Loucy (cell line): ENCODE measurements around the gene XDH.

Source experiments
- H2AFZ ChIP-seq: fragments of 200-600 bp; sonication (generic); 2 replicates; pipeline ENCODE4 v1.6.0; 2016; ENCODE audit warnings: antibody characterized with exemption, mild to moderate bottlenecking, low read length, moderate library complexity
- H3F3A ChIP-seq: fragments of 200-600 bp; 2 replicates; pipeline ENCODE4 v1.6.0; 2016; ENCODE audit warnings: antibody characterized with exemption, low read depth, mild to moderate bottlenecking
- H3K27me3 ChIP-seq: fragments of 200-600 bp; sonication (generic); 2 replicates; pipeline ENCODE4 v1.6.1; 2014; ENCODE audit warnings: low read length, mild to moderate bottlenecking; ENCODE audit not compliant: insufficient read depth, poor library complexity, severe bottlenecking
- H3K36me3 ChIP-seq: fragments of 200-600 bp; sonication (generic); 2 replicates; pipeline ENCODE4 v1.6.1; 2016; ENCODE audit warnings: low read length; ENCODE audit not compliant: insufficient read depth
- H3K4me1 ChIP-seq: fragments of 200-600 bp; sonication (generic); 2 replicates; pipeline ENCODE4 v1.5.1; 2014; ENCODE audit warnings: low read length, mild to moderate bottlenecking; ENCODE audit not compliant: insufficient read depth, poor library complexity, severe bottlenecking
- H3K4me2 ChIP-seq: fragments of 200-600 bp; sonication (generic); 2 replicates; pipeline ENCODE4 v1.6.0; 2014; ENCODE audit warnings: antibody characterized with exemption, low read length, low read depth, mild to moderate bottlenecking; ENCODE audit not compliant: poor library complexity, severe bottlenecking
- H3K4me3 ChIP-seq: fragments of 200-600 bp; sonication (generic); 2 replicates; pipeline ENCODE4 v1.5.1; 2014; ENCODE audit warnings: low read length, mild to moderate bottlenecking, mixed read lengths; ENCODE audit not compliant: poor library complexity, severe bottlenecking
- H3K79me2 ChIP-seq: fragments of 200-600 bp; sonication (generic); 2 replicates; pipeline ENCODE4 v1.6.1; 2014; ENCODE audit warnings: low read length; ENCODE audit not compliant: insufficient read depth
- H3K9ac ChIP-seq: fragments of 200-600 bp; sonication (generic); 2 replicates; pipeline ENCODE4 v1.6.0; 2014; ENCODE audit warnings: mild to moderate bottlenecking, low read depth, low read length, moderate library complexity; ENCODE audit not compliant: poor library complexity, severe bottlenecking
- H3K9me2 ChIP-seq: fragments of 200-600 bp; sonication (generic); replicated peaks from 2 replicates; pipeline ENCODE4 v1.6.1; 2016; ENCODE audit warnings: low read depth, low read length, mixed read lengths
- H3K9me3 ChIP-seq: fragments of 200-600 bp; sonication (generic); 2 replicates; pipeline ENCODE4 v1.6.1; 2014; ENCODE audit warnings: mild to moderate bottlenecking, antibody characterized with exemption, low read length, low read depth; ENCODE audit not compliant: insufficient read depth
- H4K20me1 ChIP-seq: fragments of 200-600 bp; sonication (generic); 2 replicates; pipeline ENCODE4 v1.6.0; 2014; ENCODE audit warnings: antibody characterized with exemption, low read length, mild to moderate bottlenecking; ENCODE audit not compliant: insufficient read depth, poor library complexity, severe bottlenecking
- CTCF ChIP-seq: fragments of 200-600 bp; sonication (generic); conservative IDR thresholded peaks from 2 replicates; pipeline ENCODE4 v1.5.1; 2014; ENCODE audit warnings: mild to moderate bottlenecking, antibody characterized with exemption, low read length
- EZH2phosphoT487 ChIP-seq: fragments of 200-600 bp; IDR thresholded peaks from 2 replicates; pipeline ENCODE4 v1.6.1; 2018; ENCODE audit warnings: antibody characterized with exemption, mild to moderate bottlenecking, moderate library complexity, borderline replicate concordance

Gene XDH

GRCh38 chr2:31379747-31380146, 34.8 kb downstream of the XDH start:
- Histone ChIP-seq H3K36me3 (no peaks in the 10 kb centered on the region), H3K27me3 (no peaks in the 10 kb centered on the region), H2AFZ (no peak overlapping the region), H3K79me2 (no peaks in the 10 kb centered on the region), H3F3A (no peaks in the 10 kb centered on the region), H3K9me3 (no peaks in the 10 kb centered on the region), H3K4me2 (no peak overlapping the region), H4K20me1 (no peaks in the 10 kb centered on the region), H3K9me2 (no peaks in the 10 kb centered on the region), H3K4me1 (peaks cover 14% of the 10 kb centered on the region), H3K9ac (no peak overlapping the region), H3K4me3 (no peak overlapping the region)
- TF ChIP-seq EZH2phosphoT487 (no peak), CTCF (no peak)

GRCh38 chr2:31378791-31379501, 35.6 kb downstream of the XDH start:
- Histone ChIP-seq H3K36me3 (no peaks in the 10 kb centered on the region), H3K27me3 (no peaks in the 10 kb centered on the region), H3K4me2 (no peak overlapping the region), H4K20me1 (no peaks in the 10 kb centered on the region), H3K9me3 (no peaks in the 10 kb centered on the region), H3K4me1 (peaks cover 11% of the 10 kb centered on the region), H3K9me2 (no peaks in the 10 kb centered on the region), H3K4me3 (no peak overlapping the region), H3K79me2 (no peaks in the 10 kb centered on the region), H3K9ac (no peak overlapping the region), H2AFZ (no peak overlapping the region), H3F3A (no peaks in the 10 kb centered on the region)
- TF ChIP-seq CTCF (no peak), EZH2phosphoT487 (no peak)

GRCh38 chr2:31378389-31378788, 36.2 kb downstream of the XDH start:
- H3K79me2 ChIP-seq, result no peaks in the 10 kb centered on the region
- no peak overlapping the region for H3K4me2 ChIP-seq
- no peak overlapping the region for H2AFZ ChIP-seq
- peaks cover 11% of the 10 kb centered on the region for H3K4me1 ChIP-seq
- no peaks in the 10 kb centered on the region for H3K9me2 ChIP-seq
- H4K20me1 ChIP-seq, result no peaks in the 10 kb centered on the region
- H3K27me3 ChIP-seq, result no peaks in the 10 kb centered on the region
- no peak overlapping the region for H3K4me3 ChIP-seq
- H3K9ac ChIP-seq, result no peak overlapping the region
- H3K9me3 ChIP-seq, result no peaks in the 10 kb centered on the region
- H3K36me3 ChIP-seq, result no peaks in the 10 kb centered on the region
- no peak for TF ChIP-seq CTCF
- no peak for TF ChIP-seq EZH2phosphoT487
- H3F3A ChIP-seq, result no peaks in the 10 kb centered on the region
